Fibroblast of the aortic adventitia (primary cell): ENCODE results near the gene DYDC2. TPM values are rescaled to one million over a fixed set of nuclear protein-coding genes. Genes with fewer than 3 reads are reported as not detected.

Experiments used
- DNase-seq: peaks from one replicate; pipeline ENCODE4 v3.0.0-alpha.2; 2010; ENCODE audit warnings: low read depth
- H3K4me3 ChIP-seq: 2 replicates; pipeline ENCODE4 v1.5.1; 2011; ENCODE audit warnings: low read depth, mild to moderate bottlenecking, control low read depth, low read length, moderate library complexity
- total RNA-seq: library from RNA; depleted of rRNA; stranded (reverse); fragments of >200 nt; gene quantifications from 2 replicates; pipeline ENCODE4 v1.2.3, GENCODE V29; 2012; ENCODE audit warnings: low replicate concordance
- TF ChIP-seq, protein P1 (sequence below): IDR thresholded peaks from 2 replicates; pipeline ENCODE4 v1.5.1; 2011; ENCODE audit warnings: mild to moderate bottlenecking, low read length, control low read depth, inconsistent platforms; ENCODE audit not compliant: insufficient read depth

DYDC2 gene
- total RNA-seq, 1 donor: not detected

DNA sequence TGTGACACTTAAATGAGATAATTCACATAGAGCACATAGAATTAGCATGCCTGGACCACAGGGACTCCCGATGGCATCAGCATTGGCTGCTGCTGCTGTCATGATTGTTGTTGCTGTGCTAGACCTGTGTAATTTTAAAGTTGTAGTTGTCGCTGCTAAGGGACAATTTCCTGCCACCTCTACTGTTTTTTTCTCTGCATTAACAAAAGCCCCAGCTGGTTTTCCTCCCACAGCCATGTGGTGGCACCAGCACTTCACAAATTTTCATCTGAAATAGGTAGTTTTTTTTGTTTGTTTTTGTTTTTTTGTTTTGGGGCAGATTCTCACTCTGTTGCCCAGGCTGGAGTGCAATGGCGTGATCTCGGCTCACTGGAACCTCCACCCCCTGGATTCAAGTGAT is 26.4 kb downstream of the DYDC2 start:
- TF ChIP-seq, protein P1, sequence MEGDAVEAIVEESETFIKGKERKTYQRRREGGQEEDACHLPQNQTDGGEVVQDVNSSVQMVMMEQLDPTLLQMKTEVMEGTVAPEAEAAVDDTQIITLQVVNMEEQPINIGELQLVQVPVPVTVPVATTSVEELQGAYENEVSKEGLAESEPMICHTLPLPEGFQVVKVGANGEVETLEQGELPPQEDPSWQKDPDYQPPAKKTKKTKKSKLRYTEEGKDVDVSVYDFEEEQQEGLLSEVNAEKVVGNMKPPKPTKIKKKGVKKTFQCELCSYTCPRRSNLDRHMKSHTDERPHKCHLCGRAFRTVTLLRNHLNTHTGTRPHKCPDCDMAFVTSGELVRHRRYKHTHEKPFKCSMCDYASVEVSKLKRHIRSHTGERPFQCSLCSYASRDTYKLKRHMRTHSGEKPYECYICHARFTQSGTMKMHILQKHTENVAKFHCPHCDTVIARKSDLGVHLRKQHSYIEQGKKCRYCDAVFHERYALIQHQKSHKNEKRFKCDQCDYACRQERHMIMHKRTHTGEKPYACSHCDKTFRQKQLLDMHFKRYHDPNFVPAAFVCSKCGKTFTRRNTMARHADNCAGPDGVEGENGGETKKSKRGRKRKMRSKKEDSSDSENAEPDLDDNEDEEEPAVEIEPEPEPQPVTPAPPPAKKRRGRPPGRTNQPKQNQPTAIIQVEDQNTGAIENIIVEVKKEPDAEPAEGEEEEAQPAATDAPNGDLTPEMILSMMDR: peak; percentile 53
- DNase-seq: peak; percentile 24
- H3K4me3 ChIP-seq: no peak overlapping the region

DNA sequence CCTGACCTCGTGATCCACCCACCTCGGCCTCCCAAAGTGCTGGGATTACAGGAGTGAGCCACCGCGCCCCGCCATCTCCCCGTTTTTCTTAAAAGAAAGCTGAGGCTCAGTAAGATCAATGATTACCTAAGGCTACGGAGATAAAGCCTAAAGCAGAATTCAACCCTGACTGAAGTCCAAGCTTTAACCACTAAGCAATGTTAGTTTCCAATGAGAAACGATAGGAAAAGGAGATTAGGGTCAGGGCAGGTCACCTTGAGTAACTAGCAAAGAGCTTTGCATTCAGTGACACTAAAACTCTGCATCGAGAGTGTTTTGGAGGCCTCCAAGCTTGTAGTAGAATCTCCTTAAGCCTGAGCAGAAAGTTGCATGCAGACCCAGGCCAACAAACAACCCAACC is 34.2 kb downstream of the DYDC2 start:
- no peak for DNase-seq
- no peak overlapping the region for H3K4me3 ChIP-seq
- TF ChIP-seq, protein P1: no peak

DNA sequence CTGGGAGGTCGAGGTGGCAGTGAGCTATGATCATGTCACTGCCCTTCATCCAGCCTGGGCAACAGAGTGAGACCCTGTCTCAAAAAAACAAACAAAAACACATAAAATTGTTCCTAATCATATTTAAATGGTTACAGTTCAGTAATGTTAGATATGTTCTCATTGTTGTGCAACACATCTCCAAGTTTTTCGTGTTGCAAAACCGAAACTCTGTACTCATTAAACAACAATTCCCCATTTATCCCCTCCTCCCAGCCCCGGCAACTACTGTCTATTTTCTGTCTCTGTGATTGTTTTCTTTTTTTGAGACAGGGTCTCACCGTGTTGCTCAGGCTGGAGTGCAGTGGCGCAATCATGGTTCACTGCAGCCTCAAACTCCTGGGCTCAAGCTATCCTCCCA is 35.7 kb downstream of the DYDC2 start:
- no peak overlapping the region for H3K4me3 ChIP-seq
- no peak for DNase-seq
- TF ChIP-seq, protein P1: no peak

DNA sequence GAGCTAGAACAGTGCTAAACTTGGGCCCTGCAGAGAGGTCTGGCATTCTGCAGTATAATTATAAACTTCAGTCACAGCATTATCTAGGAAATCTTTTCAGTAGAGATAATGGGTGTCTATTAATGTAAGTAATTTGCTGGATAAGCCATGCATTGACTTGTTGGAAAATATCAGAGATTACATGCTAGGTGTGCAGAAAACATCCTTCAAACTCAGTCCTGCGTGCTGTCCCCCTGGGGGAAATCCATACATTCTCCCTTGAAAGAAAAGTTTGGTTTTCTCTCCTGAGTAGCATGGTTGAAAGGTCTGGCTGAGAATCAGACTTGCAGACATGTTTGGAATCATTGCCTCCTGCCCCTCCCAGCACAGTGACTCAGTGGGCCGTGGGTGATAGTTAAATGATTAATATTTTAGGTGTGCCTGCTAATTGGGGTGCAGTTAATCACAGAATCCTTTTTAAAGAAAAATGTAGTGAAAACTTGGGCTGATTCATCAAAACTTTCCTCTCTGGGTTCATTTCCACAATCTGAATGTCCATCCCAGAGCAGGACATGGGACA is 37.9 kb downstream of the DYDC2 start:
- no peak overlapping the region for H3K4me3 ChIP-seq
- TF ChIP-seq, protein P1: no peak
- no peak for DNase-seq

DNA sequence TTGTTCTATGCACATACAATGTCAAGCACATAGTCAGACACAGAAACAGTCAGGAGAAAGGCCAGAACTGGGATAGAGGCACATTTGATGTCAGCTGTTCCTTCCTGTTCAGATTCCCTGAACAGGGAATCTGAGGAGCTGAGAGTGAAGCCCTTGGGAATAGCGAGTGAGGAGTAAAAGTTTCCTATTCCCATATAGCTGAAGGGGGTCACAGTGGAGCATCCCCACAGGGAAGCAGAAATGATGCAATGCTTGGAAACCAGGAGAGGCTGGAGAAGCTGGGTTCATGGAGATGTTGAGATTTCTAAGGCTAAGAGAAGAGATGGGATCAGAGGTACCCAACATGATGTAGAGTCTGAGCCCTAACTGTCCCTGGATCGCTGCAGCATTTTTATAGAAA is 40.4 kb downstream of the DYDC2 start:
- DNase-seq: no peak
- TF ChIP-seq, protein P1: no peak
- no peak overlapping the region for H3K4me3 ChIP-seq

DNA sequence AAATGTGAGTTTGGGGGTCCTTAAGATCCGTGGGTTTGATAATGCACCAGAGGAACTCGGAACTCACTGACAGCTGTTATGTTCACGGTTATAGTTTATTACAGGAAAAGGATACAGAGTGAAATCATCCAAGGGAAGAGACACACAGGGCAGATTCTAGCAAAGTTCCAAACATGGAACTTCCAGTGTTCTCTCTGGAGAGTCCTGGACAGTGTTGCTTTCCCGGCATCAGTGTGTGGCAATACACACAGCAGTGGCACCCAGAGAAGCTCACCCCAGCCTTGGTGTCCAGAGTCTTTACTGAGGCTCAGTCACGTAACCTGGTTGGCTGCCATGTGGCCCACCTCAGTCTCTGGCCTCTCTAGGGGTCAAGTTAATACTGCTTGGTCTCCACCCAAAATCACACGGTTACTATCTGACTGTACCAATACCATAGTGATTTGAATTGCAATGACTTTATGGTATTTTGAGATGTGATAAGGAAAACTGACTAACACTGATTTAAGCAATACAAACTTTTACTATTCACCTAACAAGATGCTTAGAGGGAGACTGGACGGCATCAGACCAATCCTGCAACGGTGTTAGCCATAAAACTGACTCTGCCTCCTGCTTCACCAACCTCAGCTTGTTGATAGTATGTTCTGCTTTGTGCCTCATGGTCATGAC is 43.7 kb downstream of the DYDC2 start:
- DNase-seq: no peak
- TF ChIP-seq, protein P1: no peak
- H3K4me3 ChIP-seq: no peak overlapping the region

DNA sequence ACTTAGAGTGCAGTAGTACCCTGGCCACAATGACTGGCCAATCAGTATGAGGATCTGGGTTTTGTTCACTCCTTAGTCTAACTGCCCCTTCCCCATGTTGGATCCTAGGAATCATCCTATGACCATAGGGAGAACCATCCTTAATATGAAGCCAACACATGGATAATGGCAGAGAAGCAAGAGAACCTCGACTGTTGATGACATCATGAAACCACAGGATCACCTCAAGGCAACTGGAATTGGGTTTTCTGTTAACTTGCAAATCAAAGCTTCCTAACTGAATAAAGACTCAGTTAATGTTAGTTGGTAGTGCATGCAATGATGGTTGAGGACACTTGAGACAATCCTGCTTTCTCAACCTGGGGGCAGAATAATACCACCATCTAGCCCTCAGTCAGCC is 48.5 kb downstream of the DYDC2 start:
- TF ChIP-seq, protein P1: no peak
- H3K4me3 ChIP-seq: no peak overlapping the region
- DNase-seq: no peak
